ENCODE results near the gene IFI44. TPM values are rescaled to one million over a fixed set of nuclear protein-coding genes. Genes with fewer than 3 reads are reported as not detected.

Gene IFI44
- total RNA-seq (10 to 100 TPM in 4 of 5 donors, not detected in 1; 14.3 to 62.2 (median 21.8) TPM), polyA plus RNA-seq (10 to 100 TPM; 17.8 to 27.4 (median 23.8) TPM)
- long read RNA-seq, donor 1, partial matches to known transcripts = 0 of 1 reads
- long read RNA-seq, donor 1, other reads (novel, unspliced or antisense) = 0 of 1 reads
- long read RNA-seq, donor 2, partial matches to known transcripts = 0 of 1 reads
- long read RNA-seq, donor 2, other reads (novel, unspliced or antisense) = 0 of 1 reads
- long read RNA-seq, donor 3, partial matches to known transcripts = 0 of 1 reads
- long read RNA-seq, donor 3, other reads (novel, unspliced or antisense) = 0 of 1 reads
- long read RNA-seq, donor 4 = 0 reads
- long read RNA-seq, donor 5, partial matches to known transcripts = 0 of 2 reads
- long read RNA-seq, donor 5, other reads (novel, unspliced or antisense) = 0 of 2 reads
- long read RNA-seq, donor 6 = 0 reads
- long read RNA-seq, donor 7, partial matches to known transcripts = 0 of 6 reads
- long read RNA-seq, donor 7, other reads (novel, unspliced or antisense) = 0 of 6 reads
- long read RNA-seq, donor 8, partial matches to known transcripts = 6 of 8 reads
- long read RNA-seq, donor 8, other reads (novel, unspliced or antisense) = 0 of 8 reads
- long read RNA-seq, donor 9, partial matches to known transcripts = 6 of 8 reads
- long read RNA-seq, donor 9, other reads (novel, unspliced or antisense) = 0 of 8 reads
- long read RNA-seq, donor 10, partial matches to known transcripts = 0 of 3 reads
- long read RNA-seq, donor 10, other reads (novel, unspliced or antisense) = 0 of 3 reads

DNA sequence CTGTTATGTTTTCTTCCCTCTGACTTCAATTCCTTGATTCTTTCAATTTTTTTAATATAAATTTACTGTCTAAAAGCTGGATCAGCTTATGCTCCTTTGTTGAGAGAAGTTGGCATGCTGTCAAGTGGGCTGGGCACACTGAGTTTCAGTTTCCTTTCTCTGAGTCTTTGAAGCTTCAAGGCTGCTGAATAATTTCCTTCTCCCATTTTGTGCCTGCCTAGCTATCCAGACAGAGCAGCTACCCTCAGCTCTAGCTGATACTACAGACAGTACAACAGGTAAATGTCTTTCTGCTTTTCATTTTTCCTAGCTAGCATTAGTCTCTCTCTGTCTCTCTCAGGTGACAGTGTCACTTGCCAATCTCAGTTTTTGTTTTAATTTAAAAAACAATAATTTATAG is at the start of gene IFI44:
Gene IFI44, plus strand, starts transcription at position 204 of the 400 bp plus-strand sequence. CDS start 365 bp downstream, outside the sequence.
- peak; percentile 90 to 94 for DNase-seq
- Histone ChIP-seq H3K36me3 (no peaks in the 10 kb centered on the region), H3K4me1 (peaks cover 0 to 52% (median 25%) of the 10 kb centered on the region in 4 donors), H3K9me3 (peaks cover 0 to 16% (median 0%) of the 10 kb centered on the region in 4 donors), H3K4me3 (peak within 1 kb of the TSS; percentile 36 to 45 (median 39)), H3K27me3 (no peaks in the 10 kb centered on the region), H3K27ac (peak within 1 kb of the TSS in 4 of 5 donors; percentile 61 to 73 (median 66))
- TF ChIP-seq POLR2AphosphoS5 (IDR thresholded peaks at IDR 0.05) (peak; percentile 56 to 91 (median 84)), POLR2A (IDR thresholded peaks at IDR 0.05) (no peak), EP300 (IDR thresholded peaks at IDR 0.05) (no peak)
- TF ChIP-seq, protein P1, sequence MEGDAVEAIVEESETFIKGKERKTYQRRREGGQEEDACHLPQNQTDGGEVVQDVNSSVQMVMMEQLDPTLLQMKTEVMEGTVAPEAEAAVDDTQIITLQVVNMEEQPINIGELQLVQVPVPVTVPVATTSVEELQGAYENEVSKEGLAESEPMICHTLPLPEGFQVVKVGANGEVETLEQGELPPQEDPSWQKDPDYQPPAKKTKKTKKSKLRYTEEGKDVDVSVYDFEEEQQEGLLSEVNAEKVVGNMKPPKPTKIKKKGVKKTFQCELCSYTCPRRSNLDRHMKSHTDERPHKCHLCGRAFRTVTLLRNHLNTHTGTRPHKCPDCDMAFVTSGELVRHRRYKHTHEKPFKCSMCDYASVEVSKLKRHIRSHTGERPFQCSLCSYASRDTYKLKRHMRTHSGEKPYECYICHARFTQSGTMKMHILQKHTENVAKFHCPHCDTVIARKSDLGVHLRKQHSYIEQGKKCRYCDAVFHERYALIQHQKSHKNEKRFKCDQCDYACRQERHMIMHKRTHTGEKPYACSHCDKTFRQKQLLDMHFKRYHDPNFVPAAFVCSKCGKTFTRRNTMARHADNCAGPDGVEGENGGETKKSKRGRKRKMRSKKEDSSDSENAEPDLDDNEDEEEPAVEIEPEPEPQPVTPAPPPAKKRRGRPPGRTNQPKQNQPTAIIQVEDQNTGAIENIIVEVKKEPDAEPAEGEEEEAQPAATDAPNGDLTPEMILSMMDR (IDR thresholded peaks at IDR 0.05) = no peak
- intact Hi-C loops (cut with DNase I; ENCODE audit: low total_unique reads) = no loop called here

GRCh38 chr1:78601068-78601467 is 48.6 kb upstream of the IFI44 start:
- no peaks in the 10 kb centered on the region for H3K4me1 ChIP-seq
- H3K4me3 ChIP-seq = no peak overlapping the region
- TF ChIP-seq, protein P1 (IDR thresholded peaks at IDR 0.05) = no peak
- TF ChIP-seq POLR2AphosphoS5 (IDR thresholded peaks at IDR 0.05) = no peak
- no peak for TF ChIP-seq EP300 (IDR thresholded peaks at IDR 0.05)
- TF ChIP-seq POLR2A (IDR thresholded peaks at IDR 0.05) = no peak
- WGBS, 5 donors = 13 to 36% (median 22%) methylated on average over 1 of the region's 1 CpG
- H3K9me3 ChIP-seq = no peaks in the 10 kb centered on the region
- intact Hi-C loops (cut with DNase I; ENCODE audit: low total_unique reads) = no loop called here
- DNase-seq = no peak
- H3K36me3 ChIP-seq = no peaks in the 10 kb centered on the region
- no peak overlapping the region for H3K27ac ChIP-seq
- H3K27me3 ChIP-seq = no peaks in the 10 kb centered on the region

DNA sequence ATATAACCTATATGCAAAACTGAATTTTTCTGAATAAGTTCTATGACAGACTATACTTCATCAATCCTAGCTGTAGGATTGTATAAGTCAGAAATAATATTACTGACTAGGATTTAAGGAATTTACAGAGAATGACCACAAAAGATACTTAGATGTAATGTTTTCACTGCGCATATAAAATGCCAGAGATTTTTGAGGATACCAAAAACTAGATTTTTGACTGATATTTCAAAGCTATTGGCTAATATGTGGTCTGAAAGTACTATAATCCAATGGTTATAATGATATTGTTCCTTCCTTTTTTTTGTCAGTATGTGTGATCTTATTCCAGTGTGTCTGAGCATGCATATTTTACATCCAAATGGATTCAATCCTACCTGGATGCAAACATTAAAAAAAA is 46.4 kb upstream of the IFI44 start:
- H3K27me3 ChIP-seq = no peaks in the 10 kb centered on the region
- no peak overlapping the region for H3K27ac ChIP-seq
- H3K36me3 ChIP-seq = no peaks in the 10 kb centered on the region
- no peak for DNase-seq
- H3K4me3 ChIP-seq = no peak overlapping the region
- WGBS, 5 donors = 92 to 100% (median 95%) methylated on average over 1 of the region's 1 CpG
- intact Hi-C loops (cut with DNase I; ENCODE audit: low total_unique reads) = no loop called here
- H3K9me3 ChIP-seq = no peaks in the 10 kb centered on the region
- H3K4me1 ChIP-seq = peaks cover 0 to 10% (median 4%) of the 10 kb centered on the region in 4 donors
- TF ChIP-seq POLR2A (IDR thresholded peaks at IDR 0.05) = no peak
- TF ChIP-seq, protein P1 (IDR thresholded peaks at IDR 0.05) = no peak
- no peak for TF ChIP-seq EP300 (IDR thresholded peaks at IDR 0.05)
- TF ChIP-seq POLR2AphosphoS5 (IDR thresholded peaks at IDR 0.05) = no peak

- no peak for DNase-seq
- no peaks in the 10 kb centered on the region for H3K27me3 ChIP-seq
- WGBS, 5 donors = 77 to 85% (median 84%) methylated on average over 5 of the region's 5 CpGs
- TF ChIP-seq POLR2AphosphoS5 (IDR thresholded peaks at IDR 0.05) (no peak), POLR2A (IDR thresholded peaks at IDR 0.05) (no peak), EP300 (IDR thresholded peaks at IDR 0.05) (no peak)
- TF ChIP-seq, protein P1 (IDR thresholded peaks at IDR 0.05) = no peak
- H3K4me1 ChIP-seq = peaks cover 0 to 10% (median 4%) of the 10 kb centered on the region in 4 donors
- no peaks in the 10 kb centered on the region for H3K9me3 ChIP-seq
- intact Hi-C loops (cut with DNase I; ENCODE audit: low total_unique reads) = loop anchor here (5.0 kb wide), 1 partner anchor 472 kb away; no protein-coding TSS in a partner anchor
- H3K4me3 ChIP-seq = no peak overlapping the region
- H3K36me3 ChIP-seq = no peaks in the 10 kb centered on the region
- no peak overlapping the region for H3K27ac ChIP-seq
These were observed 45.0 kb upstream of the IFI44 start for GRCh38 chr1:78604643-78605042.
